Stomach (tissue), 9 donors: ENCODE results near the gene NEU3. TPM values are rescaled to one million over a fixed set of nuclear protein-coding genes. Genes with fewer than 3 reads are reported as not detected.
"Not testable (repeated sequence)": the region's sequence is repeated elsewhere in the genome, so short reads cannot be mapped to it uniquely, and the experiment has no call there.

Source experiments
- DNase-seq, 2 donors: peaks; one replicate each; pipeline versions ENCODE4 v3.0.0 to v3.0.0-alpha.2; 2013 to 2019
- H3K27ac ChIP-seq, 5 donors: fragments of 200-600 bp in 4 of 5; sonication (generic) in 4 of 5; one replicate each; pipeline ENCODE4 v1.5.1; 2013 to 2019; ENCODE audit warnings: mild to moderate bottlenecking in 1 of 5, moderate library complexity in 1 of 5
- H3K27me3 ChIP-seq, 3 donors: fragments of 200-600 bp; sonication (generic); one replicate each; pipeline ENCODE4 v1.5.1; 2017 to 2019; ENCODE audit warnings: mixed run types in 1 of 3
- H3K36me3 ChIP-seq, 4 donors: fragments of 200-600 bp; sonication (generic); 1 replicate in 3 of 4; 2 replicates in 1 of 4; pipeline ENCODE4 v1.5.1; 2016 to 2019
- H3K4me1 ChIP-seq, 4 donors: fragments of 200-600 bp; sonication (generic); one replicate each; pipeline ENCODE4 v1.5.1; 2016 to 2019
- H3K4me3 ChIP-seq, 4 donors: fragments of 200-600 bp; sonication (generic) in 3 of 4; one replicate each; pipeline ENCODE4 v1.5.1; 2016 to 2019; ENCODE audit warnings: mild to moderate bottlenecking in 1 of 4
- H3K9me3 ChIP-seq, 4 donors: fragments of 200-600 bp; sonication (generic); one replicate each; pipeline ENCODE4 v1.5.1; 2016 to 2019
- EP300 ChIP-seq: sonication (generic); formaldehyde crosslinking; IDR thresholded peaks from one replicate; pipeline ENCODE4 v1.6.1; 2017; ENCODE audit warnings: antibody characterized with exemption
- POLR2A ChIP-seq, 4 donors: fragments of 450-650 bp; IDR thresholded peaks; one replicate each; pipeline ENCODE4 v1.6.1; 2016; ENCODE audit warnings: antibody characterized with exemption in 4 of 4, control low read depth in 2 of 4, mild to moderate bottlenecking in 1 of 4, moderate library complexity in 1 of 4
- POLR2AphosphoS5 ChIP-seq, 3 donors: sonication (generic); formaldehyde crosslinking; IDR thresholded peaks; one replicate each; pipeline ENCODE4 v1.6.1; 2016; ENCODE audit warnings: antibody characterized with exemption in 3 of 3
- WGBS, 5 donors: extraction: QIAGEN DNeasy Blood & Tissue Kit in 3 of 5; methylation state at CpG; one replicate each; pipeline versions ENCODE4 v1.1.5 to v1.1.7; 2013 to 2018; 5-methylcytosine and 5-hydroxymethylcytosine counted together
- intact Hi-C: fragments of 100-400 bp; cut with DNase I; formaldehyde crosslinking; loops from one replicate; pipeline ENCODE4 v1.15.1; 2023; ENCODE audit warnings: low total_unique reads
- polyA plus RNA-seq, 3 donors: library from polyadenylated mRNA; stranded (reverse); fragments of 200-250 nt; gene quantifications; one replicate each; pipeline ENCODE4 v1.2.3, GENCODE V29; 2013
- total RNA-seq, 5 donors: library from RNA; depleted of rRNA; stranded (reverse); fragments of >200 nt; gene quantifications; one replicate each; pipeline versions ENCODE4 v1.1.0 to v1.2.3, GENCODE V29; 2014 to 2016
- TF ChIP-seq, protein P1 (sequence below), 7 experiments: fragments of 450-650 bp in 4 of 7; fragments of 200-600 bp in 3 of 7; sonication (generic) in 3 of 7; IDR thresholded peaks; one replicate each; pipeline ENCODE4 v1.5.1; 2016 to 2019; ENCODE audit warnings: antibody characterized with exemption in 7 of 7, control low read depth in 2 of 7, mild to moderate bottlenecking in 1 of 7
- donor health status: healthy with polysubstance abuse.
- donor health status: Bipolar disorder and iron deficiency.
- donor health status: healthy.

The NEU3 gene
- total and polyA plus RNA-seq, 8 donors = 0.58 to 33.5 (median 3.7) TPM

- TF ChIP-seq EP300 (no peak), POLR2AphosphoS5 (IDR thresholded peaks at IDR 0.05) (no peak), POLR2A (IDR thresholded peaks at IDR 0.05) (no peak)
- TF ChIP-seq, protein P1, sequence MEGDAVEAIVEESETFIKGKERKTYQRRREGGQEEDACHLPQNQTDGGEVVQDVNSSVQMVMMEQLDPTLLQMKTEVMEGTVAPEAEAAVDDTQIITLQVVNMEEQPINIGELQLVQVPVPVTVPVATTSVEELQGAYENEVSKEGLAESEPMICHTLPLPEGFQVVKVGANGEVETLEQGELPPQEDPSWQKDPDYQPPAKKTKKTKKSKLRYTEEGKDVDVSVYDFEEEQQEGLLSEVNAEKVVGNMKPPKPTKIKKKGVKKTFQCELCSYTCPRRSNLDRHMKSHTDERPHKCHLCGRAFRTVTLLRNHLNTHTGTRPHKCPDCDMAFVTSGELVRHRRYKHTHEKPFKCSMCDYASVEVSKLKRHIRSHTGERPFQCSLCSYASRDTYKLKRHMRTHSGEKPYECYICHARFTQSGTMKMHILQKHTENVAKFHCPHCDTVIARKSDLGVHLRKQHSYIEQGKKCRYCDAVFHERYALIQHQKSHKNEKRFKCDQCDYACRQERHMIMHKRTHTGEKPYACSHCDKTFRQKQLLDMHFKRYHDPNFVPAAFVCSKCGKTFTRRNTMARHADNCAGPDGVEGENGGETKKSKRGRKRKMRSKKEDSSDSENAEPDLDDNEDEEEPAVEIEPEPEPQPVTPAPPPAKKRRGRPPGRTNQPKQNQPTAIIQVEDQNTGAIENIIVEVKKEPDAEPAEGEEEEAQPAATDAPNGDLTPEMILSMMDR (IDR thresholded peaks at IDR 0.05) = no peak
- no peak overlapping the region for H3K27ac ChIP-seq
- no peaks in the 10 kb centered on the region for H3K36me3 ChIP-seq
- no peaks in the 10 kb centered on the region for H3K9me3 ChIP-seq
- no peak overlapping the region for H3K4me3 ChIP-seq
- no peaks in the 10 kb centered on the region for H3K4me1 ChIP-seq
- intact Hi-C loops = no loop called here
- DNase-seq = no peak
- 79 to 85% (median 80%) methylated on average over 5 of the region's 5 CpGs for WGBS, 5 donors
- H3K27me3 ChIP-seq = no peaks in the 10 kb centered on the region
These were observed 46.5 kb downstream of the NEU3 start for GRCh38 chr11:75035256-75035655.

- intact Hi-C loops = no loop called here
- Histone ChIP-seq H3K4me3 (no peak overlapping the region), H3K36me3 (no peaks in the 10 kb centered on the region), H3K9me3 (no peaks in the 10 kb centered on the region), H3K4me1 (no peaks in the 10 kb centered on the region), H3K27me3 (no peaks in the 10 kb centered on the region), H3K27ac (no peak overlapping the region)
- TF ChIP-seq POLR2AphosphoS5 (IDR thresholded peaks at IDR 0.05) (no peak), POLR2A (IDR thresholded peaks at IDR 0.05) (no peak), EP300 (no peak)
- TF ChIP-seq, protein P1 (IDR thresholded peaks at IDR 0.05) = no peak
- WGBS, 5 donors = 81 to 89% (median 83%) methylated on average over 3 of the region's 3 CpGs
- no peak for DNase-seq
These were observed 47.3 kb downstream of the NEU3 start for GRCh38 chr11:75035911-75036565.

DNA sequence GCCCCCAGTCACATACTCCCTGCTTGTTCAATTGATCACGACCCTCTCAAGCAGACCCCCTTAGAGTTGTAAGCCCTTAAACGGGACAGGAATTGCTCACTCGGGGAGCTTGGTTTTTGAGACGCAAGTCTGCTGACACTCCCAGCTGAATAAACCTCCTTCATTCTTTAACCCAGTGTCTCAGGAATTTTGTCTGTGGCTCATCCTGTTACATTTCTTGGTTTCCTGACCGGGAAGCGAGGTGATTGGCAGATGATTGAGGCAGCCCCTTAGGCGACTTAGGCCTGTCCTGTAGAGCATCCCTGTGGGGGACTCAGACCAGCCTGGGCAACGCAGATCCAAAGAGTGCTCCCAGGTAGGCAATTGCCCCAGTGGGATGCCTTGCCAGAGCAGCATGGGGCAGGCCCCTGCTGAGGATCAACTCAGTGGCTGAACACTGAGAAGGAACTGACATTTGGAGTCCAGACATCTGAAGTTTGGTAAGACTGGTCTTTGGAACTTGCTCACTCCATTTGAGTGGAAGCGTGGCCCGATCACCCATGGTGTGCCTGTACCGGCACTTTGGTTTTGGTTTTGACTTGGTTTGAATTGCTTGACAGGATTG is 51.5 kb downstream of the NEU3 start:
- Histone ChIP-seq H3K27me3 (no peaks in the 10 kb centered on the region), H3K4me1 (no peaks in the 10 kb centered on the region), H3K27ac (no peak overlapping the region), H3K36me3 (no peaks in the 10 kb centered on the region), H3K4me3 (no peak overlapping the region), H3K9me3 (no peaks in the 10 kb centered on the region)
- no peak for DNase-seq
- intact Hi-C loops = no loop called here
- TF ChIP-seq POLR2A (IDR thresholded peaks at IDR 0.05) (no peak), POLR2AphosphoS5 (IDR thresholded peaks at IDR 0.05) (no peak), EP300 (no peak)
- TF ChIP-seq, protein P1 (IDR thresholded peaks at IDR 0.05) = no peak
- WGBS, 5 donors = 86 to 96% (median 93%) methylated on average over 11 of the region's 11 CpGs

DNA sequence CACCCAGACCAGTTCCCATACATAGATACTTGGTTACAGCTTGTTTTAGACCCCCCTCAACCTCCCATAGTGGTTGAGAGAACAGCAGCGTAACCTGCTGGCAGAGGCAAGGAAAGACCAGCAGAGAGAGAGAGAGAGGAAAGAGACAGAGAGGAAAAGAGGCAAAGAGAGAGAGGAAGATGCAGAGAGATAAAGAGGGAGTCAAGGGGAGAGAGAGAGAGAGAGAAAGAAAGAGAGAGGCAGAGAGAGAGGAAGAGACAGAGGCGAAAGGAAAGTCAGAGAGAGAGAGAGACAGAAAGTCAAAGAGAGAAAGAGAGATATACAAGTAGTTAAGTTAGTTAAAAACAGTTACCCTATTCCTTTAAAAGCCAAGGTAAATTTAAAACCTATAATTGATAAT is 52.5 kb downstream of the NEU3 start:
- Histone ChIP-seq H3K9me3 (no peaks in the 10 kb centered on the region), H3K4me1 (no peaks in the 10 kb centered on the region), H3K4me3 (no peak overlapping the region), H3K27me3 (no peaks in the 10 kb centered on the region), H3K36me3 (no peaks in the 10 kb centered on the region), H3K27ac (no peak overlapping the region)
- no peak for DNase-seq
- WGBS, 5 donors = 75 to 99% (median 90%) methylated on average over 2 of the region's 2 CpGs
- TF ChIP-seq EP300 (no peak), POLR2AphosphoS5 (IDR thresholded peaks at IDR 0.05) (no peak), POLR2A (IDR thresholded peaks at IDR 0.05) (no peak)
- intact Hi-C loops = no loop called here

- intact Hi-C loops, H3K27me3 ChIP-seq, H3K27ac ChIP-seq, DNase-seq, H3K36me3 ChIP-seq, H3K9me3 ChIP-seq, H3K4me3 ChIP-seq, H3K4me1 ChIP-seq: not testable (repeated sequence)
- 40 to 67% (median 49%) methylated on average over 3 of the region's 3 CpGs for WGBS, 5 donors
These were observed 53.1 kb downstream of the NEU3 start for GRCh38 chr11:75041821-75042220.

GRCh38 chr11:75044381-75045170 is 55.8 kb downstream of the NEU3 start:
- H3K36me3 ChIP-seq, H3K27ac ChIP-seq, H3K9me3 ChIP-seq, H3K27me3 ChIP-seq, DNase-seq, intact Hi-C loops, H3K4me3 ChIP-seq, H3K4me1 ChIP-seq: not testable (repeated sequence)
- 80 to 88% (median 83%) methylated on average over 14 to 15 of the region's 15 CpGs for WGBS, 5 donors

DNA sequence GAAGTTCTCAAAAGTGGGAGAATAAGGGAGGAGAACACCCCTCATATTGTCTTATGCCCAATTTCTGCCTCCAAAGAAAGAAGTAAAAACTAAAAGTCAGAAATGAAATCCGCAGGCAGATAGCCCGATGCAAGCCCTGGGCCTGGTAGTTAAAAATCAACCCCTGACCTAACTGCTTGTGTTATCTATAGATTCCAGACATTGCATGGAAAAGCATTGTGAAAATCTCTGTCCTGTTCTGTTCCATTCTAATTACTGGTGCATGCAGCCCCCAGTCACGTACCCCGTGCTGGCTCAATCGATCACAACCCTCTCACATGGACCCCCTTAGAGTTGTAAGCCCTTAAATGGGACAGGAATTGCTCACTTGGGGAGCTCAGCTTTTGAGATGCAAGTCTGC is 57.9 kb downstream of the NEU3 start:
- H3K36me3 ChIP-seq, intact Hi-C loops, DNase-seq, H3K27ac ChIP-seq, H3K4me3 ChIP-seq, H3K27me3 ChIP-seq, H3K4me1 ChIP-seq, H3K9me3 ChIP-seq: not testable (repeated sequence)
- WGBS, 5 donors = 70 to 82% (median 80%) methylated on average over 5 of the region's 5 CpGs
